ENCODE measurements around the gene SIGLEC15. TPM values are rescaled to one million over a fixed set of nuclear protein-coding genes. Genes with fewer than 3 reads are reported as not detected.

SIGLEC15 gene
- total and polyA plus RNA-seq, 7 donors, result 0.09 to 0.60 (median 0.31) TPM; not detected in 3

GRCh38 chr18:45792506-45793263 lies 32.8 kb upstream of the SIGLEC15 start:
- Histone ChIP-seq H3K9me3 (no peaks in the 10 kb centered on the region), H3K4me3 (no peak overlapping the region), H3K27me3 (no peaks in the 10 kb centered on the region), H3K27ac (no peak overlapping the region), H3K4me1 (no peaks in the 10 kb centered on the region), H3K36me3 (no peaks in the 10 kb centered on the region)
- 86 to 88% methylated on average over 5 of the region's 5 CpGs for WGBS, 2 donors
- TF ChIP-seq, protein P1, sequence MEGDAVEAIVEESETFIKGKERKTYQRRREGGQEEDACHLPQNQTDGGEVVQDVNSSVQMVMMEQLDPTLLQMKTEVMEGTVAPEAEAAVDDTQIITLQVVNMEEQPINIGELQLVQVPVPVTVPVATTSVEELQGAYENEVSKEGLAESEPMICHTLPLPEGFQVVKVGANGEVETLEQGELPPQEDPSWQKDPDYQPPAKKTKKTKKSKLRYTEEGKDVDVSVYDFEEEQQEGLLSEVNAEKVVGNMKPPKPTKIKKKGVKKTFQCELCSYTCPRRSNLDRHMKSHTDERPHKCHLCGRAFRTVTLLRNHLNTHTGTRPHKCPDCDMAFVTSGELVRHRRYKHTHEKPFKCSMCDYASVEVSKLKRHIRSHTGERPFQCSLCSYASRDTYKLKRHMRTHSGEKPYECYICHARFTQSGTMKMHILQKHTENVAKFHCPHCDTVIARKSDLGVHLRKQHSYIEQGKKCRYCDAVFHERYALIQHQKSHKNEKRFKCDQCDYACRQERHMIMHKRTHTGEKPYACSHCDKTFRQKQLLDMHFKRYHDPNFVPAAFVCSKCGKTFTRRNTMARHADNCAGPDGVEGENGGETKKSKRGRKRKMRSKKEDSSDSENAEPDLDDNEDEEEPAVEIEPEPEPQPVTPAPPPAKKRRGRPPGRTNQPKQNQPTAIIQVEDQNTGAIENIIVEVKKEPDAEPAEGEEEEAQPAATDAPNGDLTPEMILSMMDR (IDR thresholded peaks at IDR 0.05), result no peak
- TF ChIP-seq EP300 (IDR thresholded peaks at IDR 0.05), result no peak
- no peak for TF ChIP-seq POLR2AphosphoS5 (IDR thresholded peaks at IDR 0.05)
- TF ChIP-seq POLR2A (IDR thresholded peaks at IDR 0.05), result no peak
- DNase-seq, result no peak
- intact Hi-C loops (cut with DNase I), result no loop called here

DNA sequence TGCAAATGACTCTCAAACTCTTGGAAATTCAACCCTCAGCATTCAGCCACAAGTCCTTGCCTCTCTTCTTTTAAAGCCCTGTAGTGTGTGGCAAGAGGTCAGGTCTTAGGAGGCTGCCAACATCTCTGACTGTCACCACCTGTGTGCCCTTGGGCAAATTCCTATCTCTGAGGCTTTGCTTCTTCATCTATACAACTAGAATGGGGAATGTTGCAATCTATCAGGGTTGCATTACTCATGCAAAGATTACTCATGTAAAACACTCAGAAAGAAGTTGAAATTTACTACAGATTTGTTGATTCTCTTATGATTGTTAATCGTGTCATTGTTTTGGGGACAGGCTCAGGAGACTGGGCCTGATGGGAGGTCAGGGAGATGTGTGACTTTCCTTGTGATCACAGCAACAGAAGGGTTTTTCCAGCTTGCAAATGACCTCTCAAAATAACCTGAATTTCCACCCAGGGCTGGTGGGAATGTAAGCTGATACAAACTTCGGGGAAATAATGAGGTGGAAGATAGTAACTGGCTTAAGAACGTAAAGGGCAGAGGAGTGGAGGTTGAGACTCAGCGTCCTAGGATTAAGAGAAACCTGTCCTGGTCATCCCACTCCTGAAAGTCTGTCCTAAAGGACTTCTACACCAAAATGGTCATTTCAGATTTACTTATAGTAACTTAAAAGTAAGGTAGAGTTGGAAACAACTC lies 32.1 kb upstream of the SIGLEC15 start:
- Histone ChIP-seq H3K36me3 (no peaks in the 10 kb centered on the region), H3K27me3 (no peaks in the 10 kb centered on the region), H3K4me1 (no peaks in the 10 kb centered on the region), H3K27ac (no peak overlapping the region), H3K4me3 (no peak overlapping the region), H3K9me3 (no peaks in the 10 kb centered on the region)
- WGBS, 2 donors, result 49 to 64% methylated on average over 4 of the region's 4 CpGs
- DNase-seq, result no peak
- intact Hi-C loops (cut with DNase I), result no loop called here
- no peak for TF ChIP-seq EP300 (IDR thresholded peaks at IDR 0.05)
- no peak for TF ChIP-seq POLR2AphosphoS5 (IDR thresholded peaks at IDR 0.05)
- no peak for TF ChIP-seq POLR2A (IDR thresholded peaks at IDR 0.05)
- TF ChIP-seq, protein P1 (IDR thresholded peaks at IDR 0.05), result no peak

DNA sequence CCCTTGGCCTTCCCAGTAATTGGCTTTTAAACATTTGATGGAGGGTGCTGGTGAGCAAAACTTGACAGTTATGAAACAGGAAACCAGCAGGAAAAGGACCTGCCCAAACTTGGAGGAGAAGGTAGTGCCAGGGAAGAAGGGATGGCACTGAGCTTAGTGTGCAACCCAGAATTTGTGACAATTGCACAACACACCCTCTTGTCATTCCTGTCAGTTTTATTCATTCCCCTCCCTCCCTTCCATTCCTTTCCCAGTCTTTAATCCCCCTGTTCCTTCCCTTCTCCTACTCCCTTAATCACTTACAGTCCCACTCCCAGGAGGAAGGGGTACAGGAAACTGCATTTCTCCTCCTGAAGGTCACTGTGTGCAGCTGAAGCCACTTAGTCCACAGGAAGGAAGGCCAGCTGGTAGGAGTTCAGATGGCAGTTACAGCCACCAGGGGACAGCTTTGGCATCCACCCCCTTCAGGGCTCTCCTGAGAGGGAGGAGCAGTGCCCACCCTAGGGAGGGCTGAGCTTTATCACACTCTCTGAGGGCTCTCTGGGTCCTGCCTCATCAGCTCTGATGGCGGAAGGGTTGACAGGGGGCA lies 24.0 kb upstream of the SIGLEC15 start:
- H3K27ac ChIP-seq, result no peak overlapping the region
- peaks cover 0 to 6% (median 0%) of the 10 kb centered on the region in 4 donors for H3K9me3 ChIP-seq
- WGBS, 2 donors, result 90 to 95% methylated on average over 1 of the region's 1 CpG
- intact Hi-C loops (cut with DNase I), result no loop called here
- H3K27me3 ChIP-seq, result no peaks in the 10 kb centered on the region
- H3K4me1 ChIP-seq, result no peaks in the 10 kb centered on the region
- no peak for TF ChIP-seq POLR2A (IDR thresholded peaks at IDR 0.05)
- no peak for TF ChIP-seq POLR2AphosphoS5 (IDR thresholded peaks at IDR 0.05)
- no peak for TF ChIP-seq EP300 (IDR thresholded peaks at IDR 0.05)
- TF ChIP-seq, protein P1 (IDR thresholded peaks at IDR 0.05), result no peak
- H3K4me3 ChIP-seq, result no peak overlapping the region
- DNase-seq, result no peak
- H3K36me3 ChIP-seq, result no peaks in the 10 kb centered on the region

GRCh38 chr18:45802814-45803492 lies 22.5 kb upstream of the SIGLEC15 start:
- no peak for DNase-seq
- WGBS, 2 donors, result 67 to 80% methylated on average over 2 of the region's 2 CpGs
- no peak overlapping the region for H3K4me3 ChIP-seq
- intact Hi-C loops (cut with DNase I), result no loop called here
- no peaks in the 10 kb centered on the region for H3K27me3 ChIP-seq
- H3K9me3 ChIP-seq, result peaks cover 0 to 6% (median 0%) of the 10 kb centered on the region in 4 donors
- no peaks in the 10 kb centered on the region for H3K36me3 ChIP-seq
- no peaks in the 10 kb centered on the region for H3K4me1 ChIP-seq
- TF ChIP-seq EP300 (IDR thresholded peaks at IDR 0.05) (no peak), POLR2A (IDR thresholded peaks at IDR 0.05) (no peak), POLR2AphosphoS5 (IDR thresholded peaks at IDR 0.05) (no peak)
- TF ChIP-seq, protein P1 (IDR thresholded peaks at IDR 0.05), result no peak
- peak overlapping the region in 1 of 4 donors; percentile 38 for H3K27ac ChIP-seq
